ENCODE measurements around the gene SINHCAF. TPM values are rescaled to one million over a fixed set of nuclear protein-coding genes. Genes with fewer than 3 reads are reported as not detected.

The SINHCAF gene
- total and polyA plus RNA-seq, 4 donors = 23.4 to 67.0 (median 33.8) TPM

DNA sequence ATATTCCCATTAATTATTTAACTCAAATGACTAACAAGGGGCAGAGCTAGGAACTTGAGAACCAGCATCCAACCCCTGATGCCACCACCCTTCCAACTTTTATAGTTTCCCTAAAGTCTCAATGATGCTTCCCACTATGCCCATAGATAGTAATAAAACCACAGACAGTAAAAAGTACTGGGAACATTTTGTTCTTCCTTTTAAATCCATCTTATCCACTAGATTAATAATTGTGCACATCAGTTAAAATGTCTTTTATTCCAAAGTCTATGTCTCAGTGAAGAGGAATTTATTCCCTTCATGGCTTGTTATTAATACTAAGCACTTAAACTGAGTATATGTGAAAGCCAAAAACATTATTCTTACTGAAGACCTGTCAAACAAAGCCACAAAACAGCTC, 45.8 kb downstream of the SINHCAF start:
- Histone ChIP-seq H3K4me1 (ENCODE audit: control insufficient read depth in 5 of 5, insufficient read depth in 5 of 5, low read length in 5 of 5) (peaks cover 0 to 4% (median 0%) of the 10 kb centered on the region in 5 donors), H3K27ac (ENCODE audit: low read depth in 1 of 2, low read length in 1 of 2) (no peak overlapping the region), H3K9ac (ENCODE audit: insufficient read depth in 1 of 2, low read length in 2 of 2) (no peak overlapping the region), H3K36me3 (ENCODE audit: control insufficient read depth in 4 of 4, insufficient read depth in 4 of 4, low read length in 4 of 4) (peaks cover 3 to 8% (median 7%) of the 10 kb centered on the region in 4 donors), H3K9me3 (ENCODE audit: control insufficient read depth in 4 of 4, insufficient read depth in 3 of 4, low read length in 3 of 4) (peaks cover 0 to 1% (median 0%) of the 10 kb centered on the region in 4 donors), H3K27me3 (ENCODE audit: control insufficient read depth in 3 of 3, insufficient read depth in 3 of 3, low read length in 2 of 3) (no peaks in the 10 kb centered on the region), H3K4me3 (no peak overlapping the region)
- ATAC-seq (ENCODE audit: insufficient read depth, low FRiP score) = no peak
- TF ChIP-seq, protein P1, sequence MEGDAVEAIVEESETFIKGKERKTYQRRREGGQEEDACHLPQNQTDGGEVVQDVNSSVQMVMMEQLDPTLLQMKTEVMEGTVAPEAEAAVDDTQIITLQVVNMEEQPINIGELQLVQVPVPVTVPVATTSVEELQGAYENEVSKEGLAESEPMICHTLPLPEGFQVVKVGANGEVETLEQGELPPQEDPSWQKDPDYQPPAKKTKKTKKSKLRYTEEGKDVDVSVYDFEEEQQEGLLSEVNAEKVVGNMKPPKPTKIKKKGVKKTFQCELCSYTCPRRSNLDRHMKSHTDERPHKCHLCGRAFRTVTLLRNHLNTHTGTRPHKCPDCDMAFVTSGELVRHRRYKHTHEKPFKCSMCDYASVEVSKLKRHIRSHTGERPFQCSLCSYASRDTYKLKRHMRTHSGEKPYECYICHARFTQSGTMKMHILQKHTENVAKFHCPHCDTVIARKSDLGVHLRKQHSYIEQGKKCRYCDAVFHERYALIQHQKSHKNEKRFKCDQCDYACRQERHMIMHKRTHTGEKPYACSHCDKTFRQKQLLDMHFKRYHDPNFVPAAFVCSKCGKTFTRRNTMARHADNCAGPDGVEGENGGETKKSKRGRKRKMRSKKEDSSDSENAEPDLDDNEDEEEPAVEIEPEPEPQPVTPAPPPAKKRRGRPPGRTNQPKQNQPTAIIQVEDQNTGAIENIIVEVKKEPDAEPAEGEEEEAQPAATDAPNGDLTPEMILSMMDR (IDR thresholded peaks at IDR 0.05; ENCODE audit: control extremely low read depth, extremely low read depth) = no peak
- DNase-seq = no peak

DNA sequence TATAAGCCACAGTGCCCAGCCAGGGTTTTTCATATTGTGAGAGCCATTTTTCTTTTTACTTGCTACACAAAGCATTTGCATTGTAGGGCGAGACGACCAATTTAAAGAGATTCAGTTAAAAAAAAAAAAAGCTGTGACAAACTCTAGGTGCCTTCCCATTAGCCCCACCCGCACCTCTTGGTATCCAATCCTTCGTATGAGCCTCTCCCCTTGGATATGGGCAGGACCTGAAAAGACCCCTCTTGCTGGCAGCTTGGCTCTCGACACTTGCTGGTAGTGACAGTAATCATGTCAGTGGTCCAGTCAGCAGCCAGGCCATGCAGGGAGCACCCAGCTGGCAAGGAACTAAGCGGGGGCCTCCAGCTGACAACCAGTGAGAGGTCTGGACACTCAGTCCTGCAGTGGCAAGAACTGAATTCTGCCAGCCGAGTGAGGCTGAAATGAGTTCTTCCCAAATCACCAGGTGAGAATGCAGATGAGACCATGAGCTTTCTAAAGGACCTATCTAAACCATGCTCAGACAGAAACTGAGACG, 46.5 kb downstream of the SINHCAF start:
- no peak for DNase-seq
- Histone ChIP-seq H3K27ac (ENCODE audit: low read depth in 1 of 2, low read length in 1 of 2) (no peak overlapping the region), H3K4me1 (ENCODE audit: control insufficient read depth in 5 of 5, insufficient read depth in 5 of 5, low read length in 5 of 5) (peaks cover 0 to 4% (median 0%) of the 10 kb centered on the region in 5 donors), H3K9me3 (ENCODE audit: control insufficient read depth in 4 of 4, insufficient read depth in 3 of 4, low read length in 3 of 4) (no peaks in the 10 kb centered on the region), H3K36me3 (ENCODE audit: control insufficient read depth in 4 of 4, insufficient read depth in 4 of 4, low read length in 4 of 4) (peaks cover under 1 to 7% (median 2%) of the 10 kb centered on the region in 4 donors), H3K27me3 (ENCODE audit: control insufficient read depth in 3 of 3, insufficient read depth in 3 of 3, low read length in 2 of 3) (no peaks in the 10 kb centered on the region), H3K9ac (ENCODE audit: insufficient read depth in 1 of 2, low read length in 2 of 2) (no peak overlapping the region), H3K4me3 (no peak overlapping the region)
- ATAC-seq (ENCODE audit: insufficient read depth, low FRiP score) = no peak
- WGBS, 2 donors = 96 to 98% methylated on average over 8 of the region's 8 CpGs
- TF ChIP-seq, protein P1 (IDR thresholded peaks at IDR 0.05; ENCODE audit: control extremely low read depth, extremely low read depth) = no peak

DNA sequence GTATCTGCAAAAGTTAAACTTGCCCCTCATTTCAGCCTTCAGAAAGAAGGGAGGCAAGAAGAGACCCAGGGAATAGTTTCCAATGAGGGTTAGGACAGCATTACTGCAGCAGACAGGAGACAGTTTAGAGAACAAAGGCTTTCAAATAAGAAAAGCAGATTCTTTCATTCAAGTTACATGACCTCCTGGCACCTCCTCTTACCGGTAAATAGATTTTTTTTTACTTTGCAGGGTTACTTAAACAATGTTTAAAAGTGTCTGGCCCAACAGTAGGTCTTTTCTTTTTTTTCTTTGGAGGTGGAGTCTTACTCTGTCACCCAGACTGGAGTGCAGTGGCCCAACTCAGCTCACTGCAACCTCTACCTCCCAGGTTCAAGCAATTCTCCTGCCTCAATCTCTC, 47.1 kb downstream of the SINHCAF start:
- no peak for DNase-seq
- no peak overlapping the region for H3K27ac ChIP-seq (ENCODE audit: low read depth in 1 of 2, low read length in 1 of 2)
- no peaks in the 10 kb centered on the region for H3K27me3 ChIP-seq (ENCODE audit: control insufficient read depth in 3 of 3, insufficient read depth in 3 of 3, low read length in 2 of 3)
- TF ChIP-seq, protein P1 (IDR thresholded peaks at IDR 0.05; ENCODE audit: control extremely low read depth, extremely low read depth) = no peak
- peaks cover 0 to 6% (median 2%) of the 10 kb centered on the region in 4 donors for H3K36me3 ChIP-seq (ENCODE audit: control insufficient read depth in 4 of 4, insufficient read depth in 4 of 4, low read length in 4 of 4)
- H3K9ac ChIP-seq (ENCODE audit: insufficient read depth in 1 of 2, low read length in 2 of 2) = no peak overlapping the region
- H3K4me3 ChIP-seq = no peak overlapping the region
- no peaks in the 10 kb centered on the region for H3K9me3 ChIP-seq (ENCODE audit: control insufficient read depth in 4 of 4, insufficient read depth in 3 of 4, low read length in 3 of 4)
- WGBS, 2 donors = 62 to 72% methylated on average over 1 of the region's 1 CpG
- ATAC-seq (ENCODE audit: insufficient read depth, low FRiP score) = no peak
- peaks cover 0 to 4% (median 0%) of the 10 kb centered on the region in 5 donors for H3K4me1 ChIP-seq (ENCODE audit: control insufficient read depth in 5 of 5, insufficient read depth in 5 of 5, low read length in 5 of 5)

DNA sequence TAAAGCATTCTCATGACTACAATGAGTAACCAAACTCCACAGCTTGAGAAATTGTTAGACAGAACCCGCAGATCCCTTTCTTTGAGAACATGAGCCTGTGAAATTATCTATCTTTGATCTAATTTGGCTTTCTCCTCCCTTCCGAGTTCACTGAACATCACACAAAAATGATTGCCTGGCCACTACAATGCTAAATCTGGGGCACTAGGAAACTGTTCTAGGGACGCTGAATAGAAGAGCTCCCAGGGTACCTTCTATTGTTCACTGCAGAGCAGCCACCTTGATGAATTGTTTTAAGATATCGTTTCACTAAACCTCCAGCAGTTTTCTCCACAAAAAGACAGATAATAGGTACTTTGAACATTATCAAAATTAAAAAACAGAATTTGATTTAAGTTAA, 47.5 kb downstream of the SINHCAF start:
- Histone ChIP-seq H3K27me3 (ENCODE audit: control insufficient read depth in 3 of 3, insufficient read depth in 3 of 3, low read length in 2 of 3) (no peaks in the 10 kb centered on the region), H3K9ac (ENCODE audit: insufficient read depth in 1 of 2, low read length in 2 of 2) (no peak overlapping the region), H3K9me3 (ENCODE audit: control insufficient read depth in 4 of 4, insufficient read depth in 3 of 4, low read length in 3 of 4) (no peaks in the 10 kb centered on the region), H3K4me3 (no peak overlapping the region), H3K27ac (ENCODE audit: low read depth in 1 of 2, low read length in 1 of 2) (no peak overlapping the region), H3K36me3 (ENCODE audit: control insufficient read depth in 4 of 4, insufficient read depth in 4 of 4, low read length in 4 of 4) (peaks cover 0 to 6% (median 2%) of the 10 kb centered on the region in 4 donors), H3K4me1 (ENCODE audit: control insufficient read depth in 5 of 5, insufficient read depth in 5 of 5, low read length in 5 of 5) (peaks cover 0 to 4% (median 0%) of the 10 kb centered on the region in 5 donors)
- ATAC-seq (ENCODE audit: insufficient read depth, low FRiP score) (no peak), DNase-seq (no peak)
- TF ChIP-seq, protein P1 (IDR thresholded peaks at IDR 0.05; ENCODE audit: control extremely low read depth, extremely low read depth) = no peak
- WGBS, 2 donors = 91% methylated on average over 4 of the region's 4 CpGs
